Heart right ventricle (tissue), 16 donors: Measurements from ENCODE around the gene FRRS1L. TPM values are rescaled to one million over a fixed set of nuclear protein-coding genes. Genes with fewer than 3 reads are reported as not detected.

Source experiments
- ATAC-seq, 8 donors: fragments of 200-7000 bp; cut with Tn5 transposase; one replicate each; pipeline ENCODE4 v1.9.1; 2020; ENCODE audit warnings: mild to moderate bottlenecking in 8 of 8, moderate library complexity in 8 of 8, moderate number of reproducible peaks in 1 of 8
- DNase-seq, 2 donors: peaks; one replicate each; pipeline ENCODE4 v3.0.0-alpha.2; 2020
- H3K27ac ChIP-seq, 10 donors: fragments of 200-600 bp; sonication (generic) in 2 of 10; one replicate each; pipeline versions ENCODE4 v1.5.0 to v1.8.0; 2020 to 2022; ENCODE audit warnings: mild to moderate bottlenecking in 3 of 10
- H3K27me3 ChIP-seq, 7 donors: fragments of 200-600 bp; one replicate each; pipeline ENCODE4 v1.8.0; 2021 to 2022; ENCODE audit warnings: mild to moderate bottlenecking in 2 of 7
- H3K36me3 ChIP-seq, 9 donors: fragments of 200-600 bp; sonication (generic) in 1 of 9; one replicate each; pipeline versions ENCODE4 v1.5.0 to v1.8.0; 2020 to 2022; ENCODE audit warnings: mild to moderate bottlenecking in 2 of 9
- H3K4me1 ChIP-seq, 9 donors: fragments of 200-600 bp; sonication (generic) in 1 of 9; one replicate each; pipeline versions ENCODE4 v1.5.0 to v1.8.0; 2020 to 2022; ENCODE audit warnings: mild to moderate bottlenecking in 4 of 9
- H3K4me3 ChIP-seq, 10 donors: fragments of 200-600 bp; sonication (generic) in 2 of 10; one replicate each; pipeline versions ENCODE4 v1.5.0 to v1.8.0; 2020 to 2022; ENCODE audit warnings: mild to moderate bottlenecking in 7 of 10, moderate library complexity in 2 of 10
- H3K9me3 ChIP-seq, 11 donors: fragments of 200-600 bp in 10 of 11; sonication (generic) in 2 of 11; one replicate each; pipeline versions ENCODE4 v1.5.0 to v1.8.0; 2013 to 2022; ENCODE audit warnings: mild to moderate bottlenecking in 2 of 11, control low read depth in 1 of 11, moderate library complexity in 1 of 11
- CTCF ChIP-seq, 9 donors: fragments of 200-600 bp; sonication (generic) in 2 of 9; IDR thresholded peaks; one replicate each; pipeline versions ENCODE4 v1.5.0 to v1.8.0; 2021 to 2022; ENCODE audit warnings: antibody characterized with exemption in 9 of 9, mild to moderate bottlenecking in 5 of 9, moderate library complexity in 1 of 9
- WGBS, 2 donors: extraction: QIAGEN DNeasy Blood & Tissue Kit; methylation state at CpG; one replicate each; pipeline ENCODE4 v1.1.7; 2013; ENCODE audit warnings: inconsistent platforms in 1 of 2; 5-methylcytosine and 5-hydroxymethylcytosine counted together
- intact Hi-C, 10 donors: fragments of 100-400 bp; cut with DNase I; formaldehyde crosslinking; loops; one replicate each; pipeline versions ENCODE4 v1.11.1 to v1.14.2; 2022
- polyA plus RNA-seq, 2 donors: library from polyadenylated mRNA; stranded (reverse); fragments of 200-250 nt; gene quantifications; one replicate each; pipeline ENCODE4 v1.2.3, GENCODE V29; 2013
- total RNA-seq, 10 donors: library from RNA; stranded (reverse); fragmentation: NEBNext Ultra II Directional in 3 of 10; extraction: Animal tissue kit (Norgen Biotek cat#: 25700) in 3 of 10; gene quantifications; one replicate each; pipeline versions ENCODE4 v1.2.1 to v1.2.4, GENCODE V29; 2021 to 2023
- donor health status: Arrhythmogenic right ventricular cardiomyopathy.
- donor health status: ischemic (EF 13 %, LVEDD 7.1; RV severe dilation, severe dysfunction).
- donor health status: healthy with polysubstance abuse.
- donor health status: DM: no; HTN: yes; CAD: no.
- donor health status: DM: no; HTN: no; CAD: no.
- donor health status: ischemic (EF 25% LVEDD 6.9; RV normal size, moderate dysfunction).
- donor health status: ischemic (EF 25% LVEDD 5.7; RV mildly dilated, moderate dysfunction).
- donor health status: healthy.
- donor health status: DM: yes; HTN: yes; CAD: no.
- donor health status: Ischemic cardiomyopathy.
- donor health status: ischemic (EF 35%, LVEDD 5.7; RV mildly dilated, moderate dysfunction).
- donor health status: nonischemic (EF 11% LVEDD 7.7; RV severe dilation, severe dysfunction).
- donor health status: DM: yes; HTN: yes; CAD: no.
- donor health status: PGD.
- donor health status: ischemic (EF 29% LVEDD 5.4; RV normal size, mild dysfunction).
- donor health status: nonischemic (EF 23%, LVEDD 6.1; RV moderate dilation, normal function).

Gene FRRS1L
- total and polyA plus RNA-seq, 12 donors: 0.07 to 3.0 (median 1.3) TPM; not detected in 1

GRCh38 chr9:109145051-109145450 lies 22.0 kb downstream of the FRRS1L start:
- intact Hi-C loops: no loop called here
- Histone ChIP-seq H3K4me1 (peaks cover 0 to 3% (median 0%) of the 10 kb centered on the region in 9 donors), H3K4me3 (no peak overlapping the region), H3K9me3 (no peaks in the 10 kb centered on the region), H3K27ac (no peak overlapping the region), H3K27me3 (no peaks in the 10 kb centered on the region), H3K36me3 (no peaks in the 10 kb centered on the region)
- TF ChIP-seq CTCF (IDR thresholded peaks at IDR 0.05): no peak
- ATAC-seq (no peak), DNase-seq (no peak)
- WGBS, 2 donors: 89 to 90% methylated on average over 6 of the region's 6 CpGs

GRCh38 chr9:109143881-109144562 lies 23.0 kb downstream of the FRRS1L start:
- no peaks in the 10 kb centered on the region for H3K36me3 ChIP-seq
- no peak for ATAC-seq
- peak in 1 of 9 donors; percentile 23 for TF ChIP-seq CTCF (IDR thresholded peaks at IDR 0.05)
- H3K4me3 ChIP-seq: no peak overlapping the region
- no peaks in the 10 kb centered on the region for H3K27me3 ChIP-seq
- WGBS, 2 donors: 74 to 82% methylated on average over 5 of the region's 5 CpGs
- H3K4me1 ChIP-seq: peaks cover 0 to 3% (median 0%) of the 10 kb centered on the region in 9 donors
- H3K9me3 ChIP-seq: no peaks in the 10 kb centered on the region
- no peak for DNase-seq
- no peak overlapping the region for H3K27ac ChIP-seq
- intact Hi-C loops: no loop called here

- H3K27me3 ChIP-seq: no peaks in the 10 kb centered on the region
- H3K27ac ChIP-seq: no peak overlapping the region
- no peaks in the 10 kb centered on the region for H3K36me3 ChIP-seq
- H3K9me3 ChIP-seq: no peaks in the 10 kb centered on the region
- intact Hi-C loops: no loop called here
- no peak for TF ChIP-seq CTCF (IDR thresholded peaks at IDR 0.05)
- 94 to 95% methylated on average over 5 of the region's 5 CpGs for WGBS, 2 donors
- H3K4me1 ChIP-seq: peaks cover 0 to 3% (median 0%) of the 10 kb centered on the region in 9 donors
- ATAC-seq (no peak), DNase-seq (no peak)
- H3K4me3 ChIP-seq: no peak overlapping the region
Measured at GRCh38 chr9:109141375-109141774, 25.7 kb downstream of the FRRS1L start.

GRCh38 chr9:109139851-109140250 lies 27.2 kb downstream of the FRRS1L start:
- TF ChIP-seq CTCF (IDR thresholded peaks at IDR 0.05): no peak
- WGBS, 2 donors: 50 to 100% methylated on average over 1 of the region's 1 CpG

More at GRCh38 chr9:109139851-109140250, 27.2 kb downstream of the FRRS1L start:
- DNase-seq: no peak
- H3K9me3 ChIP-seq: no peaks in the 10 kb centered on the region
- intact Hi-C loops: no loop called here
- H3K4me1 ChIP-seq: peaks cover 0 to 3% (median 0%) of the 10 kb centered on the region in 9 donors
- no peak for ATAC-seq
- no peak overlapping the region for H3K27ac ChIP-seq
- no peak overlapping the region for H3K4me3 ChIP-seq
- no peaks in the 10 kb centered on the region for H3K27me3 ChIP-seq
- H3K36me3 ChIP-seq: no peaks in the 10 kb centered on the region
